Measurements from ENCODE around the gene KRTAP9-6. TPM values are rescaled to one million over a fixed set of nuclear protein-coding genes. Genes with fewer than 3 reads are reported as not detected.

The KRTAP9-6 gene
- total RNA-seq, 1 experiment from 2014 or later, result not detected

DNA sequence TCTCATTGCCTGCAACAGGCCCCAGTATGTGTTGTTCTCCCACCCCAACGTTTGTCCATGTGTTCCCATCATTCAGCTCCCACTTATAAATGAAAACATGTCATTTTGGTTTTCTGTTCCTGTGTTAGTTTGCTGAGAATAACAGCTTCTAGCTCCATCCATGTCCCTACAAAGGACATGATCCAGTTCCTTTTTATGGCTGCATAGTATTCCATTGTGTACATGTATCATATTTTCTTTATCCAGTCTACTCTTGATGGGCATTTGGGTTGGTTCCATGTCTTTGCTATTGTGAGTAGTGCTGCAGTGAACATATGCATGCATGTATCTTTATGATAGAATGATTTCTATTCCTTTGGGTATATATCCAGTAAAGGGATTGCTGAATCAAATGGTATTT is 49.5 kb upstream of the KRTAP9-6 start:
- TF ChIP-seq, protein P1, sequence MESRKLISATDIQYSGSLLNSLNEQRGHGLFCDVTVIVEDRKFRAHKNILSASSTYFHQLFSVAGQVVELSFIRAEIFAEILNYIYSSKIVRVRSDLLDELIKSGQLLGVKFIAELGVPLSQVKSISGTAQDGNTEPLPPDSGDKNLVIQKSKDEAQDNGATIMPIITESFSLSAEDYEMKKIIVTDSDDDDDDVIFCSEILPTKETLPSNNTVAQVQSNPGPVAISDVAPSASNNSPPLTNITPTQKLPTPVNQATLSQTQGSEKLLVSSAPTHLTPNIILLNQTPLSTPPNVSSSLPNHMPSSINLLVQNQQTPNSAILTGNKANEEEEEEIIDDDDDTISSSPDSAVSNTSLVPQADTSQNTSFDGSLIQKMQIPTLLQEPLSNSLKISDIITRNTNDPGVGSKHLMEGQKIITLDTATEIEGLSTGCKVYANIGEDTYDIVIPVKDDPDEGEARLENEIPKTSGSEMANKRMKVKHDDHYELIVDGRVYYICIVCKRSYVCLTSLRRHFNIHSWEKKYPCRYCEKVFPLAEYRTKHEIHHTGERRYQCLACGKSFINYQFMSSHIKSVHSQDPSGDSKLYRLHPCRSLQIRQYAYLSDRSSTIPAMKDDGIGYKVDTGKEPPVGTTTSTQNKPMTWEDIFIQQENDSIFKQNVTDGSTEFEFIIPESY (IDR thresholded peaks at IDR 0.05; ENCODE audit: extremely low read depth, insufficient replicate concordance, low read length), result no peak
- TF ChIP-seq CBX3 (IDR thresholded peaks at IDR 0.05; ENCODE audit: low read depth) (no peak), RAD21 (IDR thresholded peaks at IDR 0.05; ENCODE audit: low read depth) (no peak), FOSL1 (IDR thresholded peaks at IDR 0.05; ENCODE audit: low read depth) (no peak), POLR2A (IDR thresholded peaks at IDR 0.05; ENCODE audit: borderline replicate concordance, extremely low read depth, insufficient read depth, insufficient read length) (no peak), EGR1 (IDR thresholded peaks at IDR 0.05; ENCODE audit: low read depth) (no peak), EZH2 (IDR thresholded peaks at IDR 0.05) (no peak), EZH2phosphoT487 (IDR thresholded peaks at IDR 0.05; ENCODE audit: borderline replicate concordance) (no peak), SRF (IDR thresholded peaks at IDR 0.05; ENCODE audit: low read depth) (no peak), ZNF274 (IDR thresholded peaks at IDR 0.05; ENCODE audit: low read depth, low read length) (no peak)
- TF ChIP-seq, protein P2, sequence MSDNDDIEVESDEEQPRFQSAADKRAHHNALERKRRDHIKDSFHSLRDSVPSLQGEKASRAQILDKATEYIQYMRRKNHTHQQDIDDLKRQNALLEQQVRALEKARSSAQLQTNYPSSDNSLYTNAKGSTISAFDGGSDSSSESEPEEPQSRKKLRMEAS (IDR thresholded peaks at IDR 0.05), result no peak
- no peak overlapping the region for H2AFZ ChIP-seq (ENCODE audit: low read depth, low read length, poor library complexity, severe bottlenecking)
- no peaks in the 10 kb centered on the region for H3K79me2 ChIP-seq (ENCODE audit: insufficient read depth, low read length)
- no peaks in the 10 kb centered on the region for H3K9me2 ChIP-seq (ENCODE audit: insufficient read depth)
- H3K4me3 ChIP-seq (replicated peaks in 1 of 2; ENCODE audit: low read depth in 1 of 2, low read length in 2 of 2), result no peak overlapping the region
- no peak overlapping the region for H3K27ac ChIP-seq (ENCODE audit: low read depth, low read length)
- ATAC-seq (no peak), DNase-seq (ENCODE audit: low read depth, low spot score) (no peak)
- no TSS peak for BruUV-seq (replicated peaks)
- ChIA-PET CTCF (no interaction called here), POLR2A (no interaction called here), RAD21 (ENCODE audit: low non-redundant PET in 1 of 2, low total read pairs in 2 of 2, uncharacterized antibody in 2 of 2, unreplicated experiment in 2 of 2) (no interaction called here)
- H3K27me3 ChIP-seq (ENCODE audit: insufficient read depth, low read length), result no peaks in the 10 kb centered on the region
- intact Hi-C loops (cut with micrococcal nuclease), result no loop called here
- H4K20me1 ChIP-seq (ENCODE audit: insufficient read depth), result no peaks in the 10 kb centered on the region
- no peaks in the 10 kb centered on the region for H3K9me3 ChIP-seq (ENCODE audit: control insufficient read depth in 1 of 2, insufficient read depth in 1 of 2, low read depth in 1 of 2, low read length in 2 of 2)
- peaks cover 6 to 19% of the 10 kb centered on the region in 2 experiments for H3K4me1 ChIP-seq (ENCODE audit: control insufficient read depth in 1 of 2, insufficient read depth in 2 of 2, low read length in 2 of 2)
- H3K36me3 ChIP-seq (ENCODE audit: control insufficient read depth in 1 of 2, insufficient read depth in 2 of 2, low read length in 2 of 2), result no peaks in the 10 kb centered on the region
- no peak overlapping the region for H3K4me2 ChIP-seq (ENCODE audit: low read length)
- H3K9ac ChIP-seq (ENCODE audit: low read length), result no peak overlapping the region
